ENCODE data around the gene TIMM21.

DNA sequence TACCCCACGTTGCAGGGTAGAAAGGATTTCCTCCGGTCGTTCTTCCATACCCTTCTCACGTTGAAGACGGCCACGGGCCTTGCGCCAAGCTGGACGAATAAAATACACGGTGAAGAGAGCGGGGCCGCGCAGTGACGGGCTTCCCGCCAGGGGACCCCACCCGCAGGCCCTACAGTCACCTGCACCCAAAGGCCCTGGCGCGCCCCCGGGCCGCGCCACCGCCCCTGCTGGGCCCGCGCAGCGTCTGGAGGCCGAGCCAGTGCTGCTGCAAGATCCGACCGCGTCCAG is 888 bp upstream of the TIMM21 start:
- TF ChIP-seq, protein P1, sequence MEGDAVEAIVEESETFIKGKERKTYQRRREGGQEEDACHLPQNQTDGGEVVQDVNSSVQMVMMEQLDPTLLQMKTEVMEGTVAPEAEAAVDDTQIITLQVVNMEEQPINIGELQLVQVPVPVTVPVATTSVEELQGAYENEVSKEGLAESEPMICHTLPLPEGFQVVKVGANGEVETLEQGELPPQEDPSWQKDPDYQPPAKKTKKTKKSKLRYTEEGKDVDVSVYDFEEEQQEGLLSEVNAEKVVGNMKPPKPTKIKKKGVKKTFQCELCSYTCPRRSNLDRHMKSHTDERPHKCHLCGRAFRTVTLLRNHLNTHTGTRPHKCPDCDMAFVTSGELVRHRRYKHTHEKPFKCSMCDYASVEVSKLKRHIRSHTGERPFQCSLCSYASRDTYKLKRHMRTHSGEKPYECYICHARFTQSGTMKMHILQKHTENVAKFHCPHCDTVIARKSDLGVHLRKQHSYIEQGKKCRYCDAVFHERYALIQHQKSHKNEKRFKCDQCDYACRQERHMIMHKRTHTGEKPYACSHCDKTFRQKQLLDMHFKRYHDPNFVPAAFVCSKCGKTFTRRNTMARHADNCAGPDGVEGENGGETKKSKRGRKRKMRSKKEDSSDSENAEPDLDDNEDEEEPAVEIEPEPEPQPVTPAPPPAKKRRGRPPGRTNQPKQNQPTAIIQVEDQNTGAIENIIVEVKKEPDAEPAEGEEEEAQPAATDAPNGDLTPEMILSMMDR (IDR thresholded peaks at IDR 0.05), result no peak
- TF ChIP-seq POLR2AphosphoS5 (IDR thresholded peaks at IDR 0.05; ENCODE audit: low read depth, low read length), result no peak
